CD8-positive, alpha-beta memory T cell (primary cell): ENCODE measurements around the gene CYB5RL. TPM values are rescaled to one million over a fixed set of nuclear protein-coding genes. Genes with fewer than 3 reads are reported as not detected.
A peak's percentile ranks its signal among the peaks of the same experiment; 100 is the strongest.
"Not testable (repeated sequence)": the region's sequence is repeated elsewhere in the genome, so short reads cannot be mapped to it uniquely, and the experiment has no call there.

Source experiments
- CTCF ChIA-PET: fragments of 350-600 bp; sonication (Branson Sonifier 250); formaldehyde crosslinking; loops from one replicate; lab custom pipeline; 2021; ENCODE audit warnings: antibody characterized with exemption; lab: Charles Lee
- POLR2A ChIA-PET: fragments of 350-600 bp; sonication (Branson Sonifier 250); formaldehyde crosslinking; loops from one replicate; lab custom pipeline; 2021; ENCODE audit warnings: antibody characterized with exemption; lab: Charles Lee
- DNase-seq, 5 donors: peaks; one replicate each; pipeline versions ENCODE4 v3.0.0 to v3.0.0-alpha.2; 2020 to 2022; ENCODE audit warnings: mixed read lengths in 1 of 5
- H3K27ac ChIP-seq: one replicate; pipeline ENCODE4 v1.7.0; 2013; ENCODE audit warnings: low read depth, mild to moderate bottlenecking, low read length, moderate library complexity
- H3K27me3 ChIP-seq: 2 replicates; pipeline ENCODE4 v1.7.0; 2013; ENCODE audit warnings: low read length, mild to moderate bottlenecking; ENCODE audit not compliant: insufficient read depth, poor library complexity, severe bottlenecking
- H3K36me3 ChIP-seq: 2 replicates; pipeline ENCODE4 v1.7.0; 2013; ENCODE audit warnings: mild to moderate bottlenecking, low read length, moderate library complexity; ENCODE audit not compliant: insufficient read depth
- H3K4me1 ChIP-seq: 2 replicates; pipeline ENCODE4 v1.7.0; 2013; ENCODE audit warnings: mild to moderate bottlenecking, low read length, moderate library complexity; ENCODE audit not compliant: insufficient read depth
- H3K4me3 ChIP-seq: 2 replicates; pipeline ENCODE4 v1.7.0; 2013; ENCODE audit warnings: mild to moderate bottlenecking, low read length
- H3K9me3 ChIP-seq: 2 replicates; pipeline ENCODE4 v1.7.0; 2013; ENCODE audit warnings: mild to moderate bottlenecking, low read length
- H3K27ac Mint-ChIP-seq, 8 donors: one replicate each; pipeline ENCODE4 v1.8.0; 2020 to 2021; ENCODE audit warnings: mixed read lengths in 8 of 8, mild to moderate bottlenecking in 6 of 8, inconsistent platforms in 3 of 8, moderate library complexity in 3 of 8
- H3K27me3 Mint-ChIP-seq, 2 donors: one replicate each; pipeline ENCODE4 v1.8.0; 2020 to 2021; ENCODE audit warnings: mixed read lengths in 2 of 2, mild to moderate bottlenecking in 1 of 2, moderate library complexity in 1 of 2
- H3K36me3 Mint-ChIP-seq, 3 donors: one replicate each; pipeline ENCODE4 v1.8.0; 2020 to 2021; ENCODE audit warnings: mixed read lengths in 3 of 3, inconsistent platforms in 1 of 3, mild to moderate bottlenecking in 1 of 3
- H3K4me1 Mint-ChIP-seq, 3 donors: one replicate each; pipeline ENCODE4 v1.8.0; 2020 to 2021; ENCODE audit warnings: mixed read lengths in 3 of 3, inconsistent platforms in 1 of 3, mild to moderate bottlenecking in 1 of 3
- H3K4me3 Mint-ChIP-seq, 7 donors: one replicate each; pipeline ENCODE4 v1.8.0; 2020 to 2021; ENCODE audit warnings: mixed read lengths in 7 of 7, mild to moderate bottlenecking in 6 of 7, moderate library complexity in 4 of 7, inconsistent platforms in 2 of 7
- H3K9me3 Mint-ChIP-seq, 5 donors: one replicate each; pipeline ENCODE4 v1.8.0; 2020 to 2022; ENCODE audit warnings: mixed read lengths in 5 of 5, mild to moderate bottlenecking in 3 of 5, moderate library complexity in 2 of 5, inconsistent platforms in 1 of 5
- polyA plus RNA-seq: library from polyadenylated mRNA; unstranded; fragments of 300-500 nt; fragmentation: Illumina TruSeq; gene quantifications from one replicate; pipeline ENCODE4 v1.2.3, GENCODE V29; 2021
- total RNA-seq, 2 experiments: library from RNA; stranded (reverse); gene quantifications; one replicate each; pipeline ENCODE4 v1.2.3, GENCODE V29; 2021

Gene CYB5RL
- total and polyA plus RNA-seq, 3 experiments from 2014 or later, result 3.7 to 13.9 (median 11.8) TPM

- H3K27ac ChIP-seq, result no peak overlapping the region
- H3K36me3 Mint-ChIP-seq, result peaks cover 4 to 78% (median 15%) of the 10 kb centered on the region in 3 donors
- CTCF ChIA-PET, result no interaction called here
- no peaks in the 10 kb centered on the region for H3K9me3 Mint-ChIP-seq
- no peaks in the 10 kb centered on the region for H3K27me3 ChIP-seq
- no peak overlapping the region for H3K4me3 Mint-ChIP-seq
- H3K4me1 ChIP-seq, result no peaks in the 10 kb centered on the region
- H3K27me3 Mint-ChIP-seq, result no peaks in the 10 kb centered on the region
- no peaks in the 10 kb centered on the region for H3K9me3 ChIP-seq
- no peak overlapping the region for H3K4me3 ChIP-seq
- H3K36me3 ChIP-seq, result peaks cover 25% of the 10 kb centered on the region
- no peak overlapping the region for H3K27ac Mint-ChIP-seq
- peaks cover 0 to 5% (median 4%) of the 10 kb centered on the region in 3 donors for H3K4me1 Mint-ChIP-seq
- POLR2A ChIA-PET, result no interaction called here
- no peak for DNase-seq
These were observed 41.5 kb upstream of the CYB5RL start for GRCh38 chr1:54241364-54241763.

GRCh38 chr1:54240741-54241335 lies 41.0 kb upstream of the CYB5RL start:
- CTCF ChIA-PET, result no interaction called here
- peaks cover 4 to 74% (median 16%) of the 10 kb centered on the region in 3 donors for H3K36me3 Mint-ChIP-seq
- Histone ChIP-seq H3K9me3 (no peaks in the 10 kb centered on the region), H3K4me3 (no peak overlapping the region), H3K27ac (no peak overlapping the region), H3K27me3 (no peaks in the 10 kb centered on the region), H3K4me1 (no peaks in the 10 kb centered on the region), H3K36me3 (peaks cover 25% of the 10 kb centered on the region)
- H3K9me3 Mint-ChIP-seq, result no peaks in the 10 kb centered on the region
- no peak overlapping the region for H3K4me3 Mint-ChIP-seq
- POLR2A ChIA-PET, result no interaction called here
- no peak for DNase-seq
- no peaks in the 10 kb centered on the region for H3K27me3 Mint-ChIP-seq
- H3K27ac Mint-ChIP-seq, result no peak overlapping the region
- H3K4me1 Mint-ChIP-seq, result peaks cover 0 to 5% (median 4%) of the 10 kb centered on the region in 3 donors

GRCh38 chr1:54239631-54240031 lies 39.8 kb upstream of the CYB5RL start:
- no peak overlapping the region for H3K4me3 ChIP-seq
- H3K27me3 Mint-ChIP-seq, result no peaks in the 10 kb centered on the region
- H3K36me3 Mint-ChIP-seq, result peaks cover 8 to 70% (median 19%) of the 10 kb centered on the region in 3 donors
- ChIA-PET POLR2A (no interaction called here), CTCF (no interaction called here)
- H3K9me3 ChIP-seq, result no peaks in the 10 kb centered on the region
- peaks cover 25% of the 10 kb centered on the region for H3K36me3 ChIP-seq
- no peaks in the 10 kb centered on the region for H3K9me3 Mint-ChIP-seq
- H3K4me3 Mint-ChIP-seq, result no peak overlapping the region
- no peaks in the 10 kb centered on the region for H3K27me3 ChIP-seq
- DNase-seq, result no peak
- peak overlapping the region in 1 of 8 donors; percentile 36 for H3K27ac Mint-ChIP-seq
- H3K4me1 ChIP-seq, result no peaks in the 10 kb centered on the region
- peaks cover 3 to 5% (median 4%) of the 10 kb centered on the region in 3 donors for H3K4me1 Mint-ChIP-seq
- H3K27ac ChIP-seq, result no peak overlapping the region

GRCh38 chr1:54239035-54239383 lies 39.2 kb upstream of the CYB5RL start:
- no peak overlapping the region for H3K27ac ChIP-seq
- Mint-ChIP-seq H3K4me3 (no peak overlapping the region), H3K27me3 (no peaks in the 10 kb centered on the region), H3K27ac (no peak overlapping the region), H3K9me3 (no peaks in the 10 kb centered on the region), H3K4me1 (peaks cover 3 to 5% (median 4%) of the 10 kb centered on the region in 3 donors), H3K36me3 (peaks cover 8 to 68% (median 19%) of the 10 kb centered on the region in 3 donors)
- ChIA-PET POLR2A (interaction anchor here (0.6 kb wide), 1 partner anchor 250 kb away, joined by 7 read pairs; no protein-coding TSS in a partner anchor), CTCF (no interaction called here)
- H3K4me1 ChIP-seq, result no peaks in the 10 kb centered on the region
- no peaks in the 10 kb centered on the region for H3K9me3 ChIP-seq
- no peaks in the 10 kb centered on the region for H3K27me3 ChIP-seq
- DNase-seq, result no peak
- H3K4me3 ChIP-seq, result no peak overlapping the region
- H3K36me3 ChIP-seq, result peaks cover 25% of the 10 kb centered on the region

GRCh38 chr1:54238353-54239034 lies 38.7 kb upstream of the CYB5RL start:
- H3K4me3 Mint-ChIP-seq, result no peak overlapping the region
- H3K36me3 Mint-ChIP-seq, result peaks cover 8 to 62% (median 19%) of the 10 kb centered on the region in 3 donors
- H3K4me3 ChIP-seq, result no peak overlapping the region
- no peaks in the 10 kb centered on the region for H3K9me3 Mint-ChIP-seq
- CTCF ChIA-PET, result no interaction called here
- no peak overlapping the region for H3K27ac Mint-ChIP-seq
- peaks cover 3 to 5% (median 4%) of the 10 kb centered on the region in 3 donors for H3K4me1 Mint-ChIP-seq
- no peaks in the 10 kb centered on the region for H3K27me3 ChIP-seq
- no peak overlapping the region for H3K27ac ChIP-seq
- no peaks in the 10 kb centered on the region for H3K4me1 ChIP-seq
- H3K27me3 Mint-ChIP-seq, result no peaks in the 10 kb centered on the region
- H3K9me3 ChIP-seq, result no peaks in the 10 kb centered on the region
- peaks cover 25% of the 10 kb centered on the region for H3K36me3 ChIP-seq
- POLR2A ChIA-PET, result interaction anchor here (0.6 kb wide), 2 partner anchors 250 to 1818 kb away, joined by 3 to 7 read pairs; no protein-coding TSS in a partner anchor
- DNase-seq, result no peak

GRCh38 chr1:54237586-54237985 lies 37.8 kb upstream of the CYB5RL start:
- H3K9me3 Mint-ChIP-seq, result no peaks in the 10 kb centered on the region
- H3K27me3 ChIP-seq, result no peaks in the 10 kb centered on the region

GRCh38 chr1:54234284-54234683 lies 34.5 kb upstream of the CYB5RL start:
- Mint-ChIP-seq H3K4me1 (peaks cover 13 to 22% (median 21%) of the 10 kb centered on the region in 3 donors), H3K27ac (peak overlapping the region in 1 of 8 donors; percentile 47), H3K36me3 (peaks cover 8 to 37% (median 16%) of the 10 kb centered on the region in 3 donors), H3K4me3 (no peak overlapping the region), H3K27me3 (no peaks in the 10 kb centered on the region), H3K9me3 (no peaks in the 10 kb centered on the region)
- POLR2A ChIA-PET, result no interaction called here
- Histone ChIP-seq H3K4me3 (no peak overlapping the region), H3K36me3 (peaks cover 22% of the 10 kb centered on the region), H3K27me3 (no peaks in the 10 kb centered on the region), H3K9me3 (no peaks in the 10 kb centered on the region), H3K27ac (no peak overlapping the region), H3K4me1 (peaks cover 9% of the 10 kb centered on the region)
- no peak for DNase-seq
- CTCF ChIA-PET, result interaction anchor here (1.0 kb wide), 1 partner anchor 255 kb away, joined by 4 read pairs; no protein-coding TSS in a partner anchor

More at GRCh38 chr1:54237586-54237985, 37.8 kb upstream of the CYB5RL start:
- H3K4me3 ChIP-seq, result no peak overlapping the region
- Mint-ChIP-seq H3K4me3 (no peak overlapping the region), H3K27me3 (no peaks in the 10 kb centered on the region), H3K4me1 (peaks cover 3 to 4% (median 3%) of the 10 kb centered on the region in 3 donors), H3K27ac (peak overlapping the region in 1 of 8 donors; percentile 12), H3K36me3 (peaks cover 8 to 56% (median 16%) of the 10 kb centered on the region in 3 donors)
- ChIA-PET POLR2A (no interaction called here), CTCF (no interaction called here)
- H3K4me1 ChIP-seq, result no peaks in the 10 kb centered on the region
- peaks cover 25% of the 10 kb centered on the region for H3K36me3 ChIP-seq
- H3K9me3 ChIP-seq, result no peaks in the 10 kb centered on the region
- H3K27ac ChIP-seq, result no peak overlapping the region
- no peak for DNase-seq

GRCh38 chr1:54233196-54233595 lies 33.4 kb upstream of the CYB5RL start:
- CTCF ChIA-PET, H3K9me3 Mint-ChIP-seq, DNase-seq, H3K27ac ChIP-seq, POLR2A ChIA-PET, H3K27me3 Mint-ChIP-seq, H3K4me3 ChIP-seq, H3K4me3 Mint-ChIP-seq, H3K27ac Mint-ChIP-seq, H3K4me1 ChIP-seq, H3K27me3 ChIP-seq, H3K9me3 ChIP-seq: not testable (repeated sequence)
- Mint-ChIP-seq H3K4me1 (peaks cover 12 to 24% (median 21%) of the 10 kb centered on the region in 3 donors), H3K36me3 (peaks cover 8 to 33% (median 13%) of the 10 kb centered on the region in 3 donors)
- peaks cover 14% of the 10 kb centered on the region for H3K36me3 ChIP-seq
